ENCODE data around the gene BEST4.

BEST4 gene

DNA sequence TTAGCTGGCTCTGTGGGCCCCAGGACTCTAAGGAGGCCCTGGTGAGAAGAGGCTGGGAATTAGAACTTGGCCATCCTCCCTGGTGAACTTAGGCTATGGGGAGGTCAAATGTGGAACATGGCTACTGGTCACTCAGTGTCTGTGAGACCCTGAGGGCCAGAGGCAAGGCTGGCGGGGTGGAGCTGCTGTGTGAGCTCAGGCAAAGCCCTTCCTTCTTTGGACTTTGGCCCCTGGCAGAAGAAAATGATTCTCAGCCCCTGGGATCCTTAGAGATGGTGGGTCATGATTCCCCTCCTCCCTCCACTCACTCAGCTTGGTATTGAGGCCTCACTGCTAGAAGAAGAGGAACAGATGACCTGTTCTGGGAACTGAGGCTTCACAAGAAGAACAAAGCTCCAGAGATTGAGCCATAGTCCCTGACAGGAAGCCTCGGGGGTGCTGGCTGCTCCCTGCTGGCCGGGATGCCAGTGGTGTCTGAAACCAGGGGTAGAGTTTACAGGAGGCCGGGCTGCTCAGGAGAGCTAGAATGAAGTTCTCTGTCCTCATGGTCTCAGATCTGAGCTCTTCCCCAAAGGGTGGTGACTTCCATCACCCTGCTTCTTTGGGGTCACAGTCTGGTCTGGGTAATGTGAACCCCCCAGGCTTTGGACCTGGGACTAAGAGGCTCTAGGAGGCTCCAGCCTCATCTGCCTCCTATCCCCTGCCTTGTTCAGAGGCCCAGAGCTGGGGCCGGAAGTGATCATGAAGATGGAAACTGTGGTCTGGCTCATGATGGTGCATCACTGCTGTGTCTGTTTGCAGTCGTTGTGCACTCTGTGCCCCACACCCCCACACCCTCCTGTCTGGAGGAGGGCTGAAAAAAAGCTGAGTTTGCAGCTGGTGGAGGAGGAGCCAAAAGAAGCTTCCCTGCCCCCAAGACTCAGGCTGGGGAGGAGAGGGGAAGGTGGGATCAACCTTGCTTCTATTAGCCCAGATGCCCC is 21.3 kb upstream of the BEST4 start:
- DNase-seq (ENCODE audit: low read depth) = peak; percentile 85
- peak overlapping the region; percentile 42 for H3K4me3 ChIP-seq (ENCODE audit: control insufficient read depth, low read depth, low read length)
- TF ChIP-seq, protein P1, sequence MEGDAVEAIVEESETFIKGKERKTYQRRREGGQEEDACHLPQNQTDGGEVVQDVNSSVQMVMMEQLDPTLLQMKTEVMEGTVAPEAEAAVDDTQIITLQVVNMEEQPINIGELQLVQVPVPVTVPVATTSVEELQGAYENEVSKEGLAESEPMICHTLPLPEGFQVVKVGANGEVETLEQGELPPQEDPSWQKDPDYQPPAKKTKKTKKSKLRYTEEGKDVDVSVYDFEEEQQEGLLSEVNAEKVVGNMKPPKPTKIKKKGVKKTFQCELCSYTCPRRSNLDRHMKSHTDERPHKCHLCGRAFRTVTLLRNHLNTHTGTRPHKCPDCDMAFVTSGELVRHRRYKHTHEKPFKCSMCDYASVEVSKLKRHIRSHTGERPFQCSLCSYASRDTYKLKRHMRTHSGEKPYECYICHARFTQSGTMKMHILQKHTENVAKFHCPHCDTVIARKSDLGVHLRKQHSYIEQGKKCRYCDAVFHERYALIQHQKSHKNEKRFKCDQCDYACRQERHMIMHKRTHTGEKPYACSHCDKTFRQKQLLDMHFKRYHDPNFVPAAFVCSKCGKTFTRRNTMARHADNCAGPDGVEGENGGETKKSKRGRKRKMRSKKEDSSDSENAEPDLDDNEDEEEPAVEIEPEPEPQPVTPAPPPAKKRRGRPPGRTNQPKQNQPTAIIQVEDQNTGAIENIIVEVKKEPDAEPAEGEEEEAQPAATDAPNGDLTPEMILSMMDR (conservative IDR thresholded peaks at IDR 0.05; ENCODE audit: control insufficient read depth, insufficient read depth, low read depth, low read length) = peak; percentile 12

GRCh38 chr1:44808063-44808937 is 20.3 kb upstream of the BEST4 start, which contains the start of gene BTBD19:
BTBD19 (plus strand) TSS chr1:44808523; CDS start chr1:44808821, 298 bp downstream.
- H3K4me3 ChIP-seq (ENCODE audit: control insufficient read depth, low read depth, low read length) = peak within 1 kb of the TSS; percentile 42
- peak; percentile 89 for DNase-seq (ENCODE audit: low read depth)
- TF ChIP-seq, protein P1 (conservative IDR thresholded peaks at IDR 0.05; ENCODE audit: control insufficient read depth, insufficient read depth, low read depth, low read length) = no peak

GRCh38 chr1:44807364-44808062 is 19.5 kb upstream of the BEST4 start:
- TF ChIP-seq, protein P1 (conservative IDR thresholded peaks at IDR 0.05; ENCODE audit: control insufficient read depth, insufficient read depth, low read depth, low read length) = no peak
- peak; percentile 100 for DNase-seq (ENCODE audit: low read depth)
- H3K4me3 ChIP-seq (ENCODE audit: control insufficient read depth, low read depth, low read length) = no peak overlapping the region

- no peak for DNase-seq (ENCODE audit: low read depth)
- TF ChIP-seq, protein P1 (conservative IDR thresholded peaks at IDR 0.05; ENCODE audit: control insufficient read depth, insufficient read depth, low read depth, low read length) = no peak
- peak within 1 kb of the TSS; percentile 23 for H3K4me3 ChIP-seq (ENCODE audit: control insufficient read depth, low read depth, low read length)
Measured at GRCh38 chr1:44806704-44807363, 18.9 kb upstream of the BEST4 start, which contains the start of gene DYNLT4. DYNLT4 (minus strand) TSS chr1:44807351; CDS start chr1:44806668, 683 bp downstream.

GRCh38 chr1:44806025-44806703 is 18.2 kb upstream of the BEST4 start:
- TF ChIP-seq, protein P1 (conservative IDR thresholded peaks at IDR 0.05; ENCODE audit: control insufficient read depth, insufficient read depth, low read depth, low read length) = no peak
- DNase-seq (ENCODE audit: low read depth) = no peak
- no peak overlapping the region for H3K4me3 ChIP-seq (ENCODE audit: control insufficient read depth, low read depth, low read length)
